EH (cell line): ENCODE measurements around the gene C16orf74.
A peak's percentile ranks its signal among the peaks of the same experiment; 100 is the strongest.

ENCODE experiments used
- DNase-seq: peaks from one replicate; pipeline ENCODE4 v3.0.0-alpha.2; 2015; ENCODE audit warnings: low read depth

C16orf74 gene

DNA sequence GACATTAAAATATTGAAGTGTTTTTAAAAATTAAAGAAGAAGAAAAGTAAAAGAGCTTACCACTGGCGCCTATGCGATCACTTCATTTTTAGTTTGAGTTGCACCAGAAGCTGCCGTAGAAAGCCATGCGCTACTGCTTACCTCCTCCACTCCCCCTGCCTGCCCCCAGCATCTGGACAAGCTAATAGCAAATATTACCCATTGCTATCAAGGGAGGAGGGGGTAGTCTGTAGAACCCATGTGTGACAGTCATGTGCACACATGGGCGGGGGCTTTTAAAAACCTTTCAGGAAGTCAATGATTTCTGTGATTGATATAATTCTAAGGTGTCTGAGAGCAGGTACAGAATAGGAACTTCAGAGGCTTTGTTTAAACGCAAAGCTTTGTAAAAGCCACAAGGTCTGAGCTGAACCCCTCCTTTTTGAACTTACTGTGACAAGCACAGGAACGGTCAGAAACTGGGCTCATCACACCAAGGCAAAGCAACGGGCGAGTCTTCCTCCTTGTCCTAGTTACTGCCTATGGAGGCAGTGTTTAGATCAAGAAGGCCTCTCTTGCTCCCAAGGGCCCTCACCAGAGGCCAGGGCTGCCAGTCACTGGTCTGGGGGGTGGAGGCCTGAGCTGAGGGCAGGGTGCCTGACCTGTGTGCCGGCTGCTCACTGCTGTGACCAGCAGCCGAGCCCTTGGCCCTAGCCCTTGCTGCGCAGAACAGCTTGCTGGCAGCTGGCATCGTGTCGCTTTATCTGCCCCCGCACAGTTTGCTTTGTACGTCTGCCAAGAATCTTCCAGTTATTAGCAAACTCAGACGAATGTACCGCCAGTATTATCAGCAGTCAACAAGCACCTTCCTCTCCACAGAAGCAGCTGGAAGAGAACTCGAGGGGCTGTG, 77.1 kb downstream of the C16orf74 start:
- DNase-seq, result peak; percentile 48

DNA sequence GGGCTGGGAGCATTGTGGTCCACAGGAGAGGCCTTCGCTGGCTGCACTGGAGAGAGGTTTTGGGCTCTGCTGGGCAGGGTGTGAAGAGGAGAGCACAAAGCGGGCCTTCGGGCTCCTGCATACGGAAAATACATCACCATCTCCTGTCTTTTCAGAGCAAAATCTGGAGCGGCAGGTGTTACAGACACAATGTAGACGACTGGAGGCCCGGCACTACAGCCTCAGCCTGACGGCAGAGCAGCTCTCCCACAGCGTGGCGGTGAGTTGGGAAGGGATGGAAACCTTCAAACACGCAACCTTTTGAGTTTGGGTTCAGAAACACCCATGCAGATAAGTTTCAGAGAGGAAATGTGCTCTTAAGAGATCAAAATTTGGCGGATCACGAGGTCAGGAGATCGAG, 80.1 kb downstream of the C16orf74 start:
- no peak for DNase-seq

GRCh38 chr16:85668676-85669424, 82.0 kb downstream of the C16orf74 start:
- DNase-seq, result no peak

DNA sequence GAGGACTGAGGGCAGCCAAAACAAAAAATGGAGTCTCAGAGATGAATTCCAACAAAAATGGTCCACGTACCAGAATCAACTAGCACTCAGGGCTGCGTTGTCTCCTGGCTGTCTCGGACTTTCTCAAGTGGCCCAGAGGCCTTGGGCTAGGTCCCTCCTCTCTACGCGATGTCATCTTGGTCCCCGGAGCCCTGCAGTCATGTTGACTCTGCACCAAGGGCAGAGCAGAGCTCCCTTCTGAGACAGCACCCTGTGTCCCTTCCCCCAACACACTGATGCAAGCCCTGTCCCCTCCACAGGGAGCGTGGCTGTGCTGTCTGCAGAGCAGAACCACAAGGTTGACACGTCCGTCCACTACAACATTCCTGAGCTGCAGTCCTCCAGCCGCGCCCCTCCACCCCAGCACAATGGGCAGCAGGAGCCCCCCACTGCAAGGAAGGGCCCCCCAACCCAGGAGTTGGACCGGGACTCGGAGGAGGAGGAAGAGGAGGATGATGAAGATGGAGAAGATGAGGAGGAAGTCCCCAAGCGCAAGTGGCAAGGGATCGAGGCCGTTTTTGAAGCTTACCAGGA, 83.0 kb downstream of the C16orf74 start:
- DNase-seq, result no peak

DNA sequence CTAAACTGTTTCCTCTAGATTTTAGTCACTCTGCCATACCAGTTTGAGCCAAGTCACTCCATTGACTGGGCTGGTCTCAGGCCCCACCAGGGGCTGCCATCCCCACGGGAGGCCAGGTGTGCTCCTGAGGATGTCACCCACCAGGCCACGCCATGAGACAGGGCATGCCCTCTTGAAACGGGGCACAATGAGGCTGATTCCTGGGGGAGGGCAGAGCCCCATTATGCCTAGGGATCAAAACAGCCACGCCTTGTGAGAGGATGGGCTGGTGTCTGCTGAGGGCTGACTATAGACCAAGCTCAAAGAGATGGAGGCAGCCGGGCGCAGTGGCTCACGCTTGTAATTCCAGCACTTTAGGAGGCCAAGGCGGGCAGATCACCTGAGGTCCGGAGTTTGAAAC, 83.6 kb downstream of the C16orf74 start:
- DNase-seq, result no peak

DNA sequence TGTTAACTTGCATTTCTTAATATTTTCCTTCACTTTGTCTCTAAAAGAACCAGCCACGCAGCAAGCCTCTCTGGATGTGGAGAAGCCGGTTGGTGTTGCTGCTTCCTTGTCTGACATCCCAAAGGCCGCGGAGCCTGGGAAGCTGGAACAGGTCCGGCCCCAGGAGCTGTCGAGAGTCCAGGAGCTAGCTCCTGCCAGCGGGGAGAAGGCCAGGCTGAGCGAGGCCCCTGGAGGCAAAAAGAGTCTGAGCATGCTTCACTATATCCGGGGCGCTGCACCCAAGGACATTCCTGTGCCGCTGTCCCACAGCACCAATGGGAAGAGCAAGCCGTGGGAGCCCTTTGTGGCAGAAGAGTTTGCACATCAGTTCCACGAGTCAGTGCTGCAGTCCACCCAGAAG, 85.0 kb downstream of the C16orf74 start:
- no peak for DNase-seq

DNA sequence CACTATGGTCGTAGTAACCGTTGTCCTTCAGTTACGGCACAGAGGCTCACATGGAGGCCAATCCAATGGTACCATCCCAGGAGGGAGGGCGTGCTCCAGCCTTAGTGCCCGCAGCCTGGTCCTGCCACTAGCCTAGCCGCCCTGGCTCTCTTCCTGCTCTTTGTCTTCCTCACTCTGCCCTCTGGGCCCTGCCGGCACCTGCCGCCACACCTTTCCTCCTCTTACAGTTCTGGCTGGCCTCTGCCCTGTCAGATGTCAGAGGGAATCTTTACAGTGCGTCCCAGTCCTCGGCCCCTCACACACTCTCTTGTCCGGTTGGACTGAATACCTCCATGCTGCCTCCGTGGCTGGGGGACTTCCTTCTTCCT, 85.5 kb downstream of the C16orf74 start:
- no peak for DNase-seq

DNA sequence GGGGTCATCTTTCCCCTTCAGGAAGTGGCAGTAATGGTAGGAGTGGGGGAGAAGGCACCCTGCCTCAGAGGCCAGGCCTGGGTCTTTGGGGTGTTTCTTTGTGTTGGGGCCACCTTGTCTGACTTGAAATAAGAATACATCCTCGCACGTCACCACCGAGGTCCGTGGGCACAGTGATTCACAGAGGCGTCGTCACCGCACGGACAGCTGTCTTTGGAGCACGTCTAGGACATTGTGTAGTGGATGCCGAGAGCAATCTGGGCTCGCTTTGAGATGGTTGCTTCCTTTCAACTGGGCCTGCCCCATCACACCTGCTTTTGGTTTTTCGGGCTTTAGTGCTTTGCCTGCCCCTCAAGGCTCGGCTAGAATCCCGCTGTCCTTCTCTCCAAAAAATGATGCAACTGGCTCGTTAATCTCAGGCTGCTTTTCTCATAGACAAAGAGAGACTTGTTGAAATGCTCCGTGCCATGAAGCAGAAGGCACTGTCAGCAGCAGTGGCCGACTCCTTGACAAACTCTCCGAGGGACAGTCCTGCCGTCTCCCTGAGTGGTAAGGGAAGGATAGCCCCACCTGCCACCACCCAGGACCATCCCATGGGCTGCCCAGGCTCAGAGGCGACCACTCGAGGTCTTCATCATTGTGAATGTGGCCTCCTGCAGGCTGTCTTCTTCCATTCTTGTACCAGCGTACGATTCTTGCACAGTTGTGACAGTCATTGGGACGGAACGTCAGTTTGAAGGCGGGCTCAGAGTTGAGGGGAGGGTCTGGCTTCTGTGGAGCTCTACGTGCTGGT, 86.1 kb downstream of the C16orf74 start:
- DNase-seq, result no peak

DNA sequence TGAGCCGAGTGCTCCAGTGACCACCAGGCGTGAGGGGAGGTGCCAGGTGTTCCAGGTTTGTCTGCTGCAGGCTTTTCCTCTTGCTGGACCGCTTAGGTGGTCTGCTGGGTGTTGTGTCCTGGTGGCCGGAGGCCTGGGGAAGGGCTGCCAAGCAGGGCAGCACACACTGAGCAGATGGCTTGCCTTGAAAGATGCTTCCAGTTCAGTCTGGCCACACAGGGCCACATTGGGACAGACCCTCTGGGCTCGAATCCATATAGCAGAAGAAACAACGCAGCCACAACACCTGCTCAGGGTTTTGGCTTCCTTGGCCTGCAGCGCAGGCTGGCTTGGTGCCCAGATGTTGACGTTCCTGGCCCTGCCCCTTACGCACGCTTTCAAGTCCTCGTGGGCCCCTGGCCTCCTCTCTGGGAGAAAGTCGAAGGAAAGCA, 87.0 kb downstream of the C16orf74 start:
- DNase-seq, result no peak

DNA sequence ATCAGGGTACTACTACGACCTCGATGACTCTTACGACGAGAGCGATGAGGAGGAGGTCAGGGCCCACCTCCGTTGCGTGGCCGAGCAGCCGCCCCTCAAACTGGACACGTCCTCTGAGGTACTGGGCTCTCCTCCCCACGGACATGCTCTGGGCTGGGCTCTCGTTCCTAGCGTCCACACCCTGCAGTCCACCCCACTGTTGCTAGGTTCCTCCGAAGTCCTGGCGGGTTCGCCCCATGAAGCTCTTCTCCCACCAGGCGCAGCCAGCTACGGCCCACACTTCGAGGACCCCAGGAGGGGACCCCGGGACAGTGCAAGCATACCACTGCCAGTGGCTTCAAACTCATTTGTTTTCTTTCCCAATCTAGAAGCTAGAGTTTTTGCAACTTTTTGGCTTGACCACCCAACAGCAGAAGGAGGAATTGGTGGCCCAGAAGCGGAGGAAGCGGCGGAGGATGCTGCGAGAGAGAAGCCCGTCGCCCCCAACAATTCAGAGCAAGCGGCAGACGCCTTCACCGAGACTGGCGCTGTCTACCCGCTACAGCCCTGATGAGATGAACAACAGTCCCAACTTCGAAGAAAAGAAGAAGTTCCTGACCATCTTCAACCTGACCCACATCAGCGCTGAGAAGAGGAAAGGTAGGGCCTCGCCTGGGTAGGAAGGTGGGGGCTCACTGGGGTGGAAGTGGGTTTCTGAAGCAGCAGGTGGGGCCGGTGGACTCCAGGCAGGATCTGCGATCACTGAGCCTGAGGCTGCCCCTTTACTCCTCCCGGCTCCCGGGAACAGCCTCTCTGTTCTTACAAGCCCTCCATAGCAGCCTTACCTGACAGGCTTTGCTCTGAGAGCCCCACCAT, 87.7 kb downstream of the C16orf74 start:
- no peak for DNase-seq

DNA sequence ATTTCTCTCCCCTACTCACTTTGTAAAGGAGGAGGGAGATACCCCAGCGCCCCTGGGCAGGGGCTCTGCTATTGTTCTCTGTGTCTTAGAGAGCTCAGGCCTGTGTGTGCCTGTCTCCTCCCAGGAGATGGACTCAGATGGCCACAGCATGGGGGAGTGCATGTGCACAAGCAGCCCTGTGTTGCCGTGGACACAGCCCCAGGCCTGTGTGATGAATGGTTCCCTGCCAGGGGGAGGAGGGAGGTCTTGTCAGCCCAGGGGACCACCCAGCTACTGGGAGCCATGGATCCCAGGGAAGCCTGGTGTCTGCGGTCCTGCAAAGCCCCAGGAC, 88.4 kb downstream of the C16orf74 start:
- no peak for DNase-seq

- no peak for DNase-seq
Measured at GRCh38 chr16:85661740-85662481, 89.0 kb downstream of the C16orf74 start.

- DNase-seq, result no peak
Measured at GRCh38 chr16:85660843-85661739, 89.8 kb downstream of the C16orf74 start.

DNA sequence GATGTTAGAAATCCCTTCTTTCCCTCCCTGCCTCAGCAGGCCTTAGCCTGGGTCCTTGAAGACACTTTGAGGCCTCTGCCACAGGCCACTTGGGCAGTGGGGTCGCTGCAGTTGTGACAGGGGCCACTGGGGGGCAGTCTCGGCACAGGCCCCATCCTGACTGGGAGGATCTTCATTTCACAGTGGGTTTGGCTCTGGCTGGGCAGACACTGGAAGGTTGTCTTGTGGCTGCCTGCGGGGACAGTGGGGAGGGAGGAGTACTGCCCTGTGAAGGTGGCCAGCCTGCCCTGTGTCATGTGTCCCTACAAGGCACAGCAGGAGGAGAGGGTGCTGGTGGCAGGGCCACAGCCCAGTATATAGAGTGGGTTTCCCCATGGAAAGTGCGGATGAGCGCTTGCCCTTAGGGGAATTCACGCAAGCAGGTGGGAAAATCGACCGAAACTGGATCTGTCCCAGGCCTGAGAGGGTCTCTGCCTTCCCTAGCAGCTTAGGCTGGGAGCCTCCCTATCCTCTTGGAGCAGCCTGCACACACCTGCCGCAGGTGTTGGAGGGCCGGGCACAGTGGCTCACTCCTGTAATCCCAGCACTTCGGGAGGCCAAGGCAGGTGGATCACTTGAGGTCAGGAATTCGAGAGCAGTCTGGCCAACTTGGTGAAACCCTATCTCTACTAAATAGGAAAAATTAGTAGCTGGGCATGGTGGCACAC, 90.9 kb downstream of the C16orf74 start:
- peak; percentile 61 for DNase-seq

- DNase-seq, result no peak
Measured at GRCh38 chr16:85659336-85659735, 91.6 kb downstream of the C16orf74 start.

GRCh38 chr16:85658504-85659326, 92.2 kb downstream of the C16orf74 start:
- no peak for DNase-seq

- no peak for DNase-seq
Measured at GRCh38 chr16:85657996-85658395, 92.9 kb downstream of the C16orf74 start.
